Measurements from ENCODE around the gene PI4K2B.

- TF ChIP-seq ZBTB40 (IDR thresholded peaks at IDR 0.05): no peak
- no peak for TF ChIP-seq ZBTB40 (CRISPR knock-in tag; IDR thresholded peaks at IDR 0.05)
- no peak for TF ChIP-seq JUND (CRISPR knock-in tag; IDR thresholded peaks at IDR 0.05)
- no peak for TF ChIP-seq CTCF (CRISPR knock-in tag; IDR thresholded peaks at IDR 0.05)
- no peak for TF ChIP-seq MXI1 (IDR thresholded peaks at IDR 0.05; ENCODE audit: borderline replicate concordance, low read depth, low read length)
- no peak for TF ChIP-seq ATF3 (CRISPR knock-in tag; IDR thresholded peaks at IDR 0.05)
Observed at GRCh38 chr4:25320336-25320735, 86.5 kb downstream of the PI4K2B start.

All from HepG2 (cell line).